CD4-positive, alpha-beta T cell treated with Interferon alpha-2 for 1 hour (primary cell): ENCODE results near the gene BTBD1.

Experiments
- DNase-seq, 2 donors: peaks; one replicate each; pipeline ENCODE4 v3.0.0-alpha.2; 2020 to 2022

BTBD1 gene

GRCh38 chr15:82985688-82986441 is 81.2 kb downstream of the BTBD1 start, which contains the start of gene RAMAC:
Gene RAMAC, plus strand, starts transcription at chr15:82986210. Its CDS starts 2,809 bp downstream, at chr15:82989019.
- peak; percentile 95 for DNase-seq

GRCh38 chr15:82980981-82981380 is 86.1 kb downstream of the BTBD1 start:
- no peak for DNase-seq

- no peak for DNase-seq
Observed at GRCh38 chr15:82979726-82980125, 87.3 kb downstream of the BTBD1 start.

GRCh38 chr15:82978438-82978837 is 88.6 kb downstream of the BTBD1 start:
- DNase-seq: no peak

GRCh38 chr15:82977076-82977475 is 90.0 kb downstream of the BTBD1 start:
- no peak for DNase-seq

- no peak for DNase-seq
Observed at GRCh38 chr15:82972990-82973389, 94.1 kb downstream of the BTBD1 start.

- DNase-seq: no peak
Observed at GRCh38 chr15:82971218-82971984, 95.7 kb downstream of the BTBD1 start.

- no peak for DNase-seq
Observed at GRCh38 chr15:82970696-82971095, 96.4 kb downstream of the BTBD1 start.

- DNase-seq: no peak
Observed at GRCh38 chr15:82970078-82970686, 96.9 kb downstream of the BTBD1 start.

- no peak for DNase-seq
Observed at GRCh38 chr15:82969353-82969752, 97.7 kb downstream of the BTBD1 start.

GRCh38 chr15:82968066-82968465 is 99.0 kb downstream of the BTBD1 start:
- no peak for DNase-seq

- DNase-seq: no peak
Observed at GRCh38 chr15:82966671-82967071, 100.4 kb downstream of the BTBD1 start.
